ENCODE data around the gene SASH1.

The SASH1 gene

DNA sequence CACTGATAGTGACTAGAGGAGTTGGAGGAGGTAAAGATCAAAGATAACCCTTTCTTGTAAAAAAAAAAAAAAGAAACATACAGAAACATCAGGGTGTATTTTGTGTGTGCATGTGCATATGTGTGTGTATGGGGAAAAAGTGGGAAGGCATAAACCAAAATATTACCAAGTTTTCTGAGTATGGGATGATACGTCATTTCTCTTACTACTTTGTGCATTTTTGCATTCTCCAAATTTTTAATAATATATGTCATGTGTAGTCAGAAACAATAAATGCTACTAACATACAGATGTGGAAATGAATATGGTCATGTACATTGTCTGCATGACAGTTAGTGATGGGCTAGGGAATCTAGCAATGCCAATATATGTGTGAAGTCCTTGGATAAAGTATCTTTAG lies 161.1 kb downstream of the SASH1 start:
- ATAC-seq (ENCODE audit: insufficient read depth, low read depth), result no peak
- H3K27ac ChIP-seq (ENCODE audit: low read length), result no peak overlapping the region

DNA sequence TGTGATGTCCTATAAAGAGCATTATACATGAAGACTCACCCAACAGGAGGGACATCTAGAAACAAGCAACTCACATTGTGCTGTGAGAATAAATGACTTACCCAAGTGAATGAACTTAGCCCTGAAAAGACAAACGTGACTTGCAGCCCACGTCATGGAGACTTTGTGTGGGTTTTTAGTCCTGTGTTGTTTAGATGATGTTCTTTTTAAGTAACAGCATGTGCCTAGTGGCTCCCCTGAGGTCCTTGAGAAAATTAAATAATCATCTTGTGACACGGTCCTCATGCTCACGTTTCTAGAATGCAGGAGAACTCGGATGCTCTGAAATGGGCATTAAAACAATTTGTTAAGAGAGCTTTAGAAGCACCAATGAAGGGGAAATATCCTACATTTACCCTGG lies 165.1 kb downstream of the SASH1 start:
- H4K20me1 ChIP-seq (ENCODE audit: insufficient read depth, low read length), result no peaks in the 10 kb centered on the region
- no peak for DNase-seq
- no peak overlapping the region for H3K27ac ChIP-seq (ENCODE audit: low read length)
- no peak overlapping the region for H3K9ac ChIP-seq (ENCODE audit: low read depth, low read length)
- H3K27me3 ChIP-seq (ENCODE audit: insufficient read depth, low read length, poor library complexity), result peaks cover 23% of the 10 kb centered on the region
- H3K36me3 ChIP-seq (ENCODE audit: insufficient read depth, low read length), result no peaks in the 10 kb centered on the region
- no peaks in the 10 kb centered on the region for H3K79me2 ChIP-seq (ENCODE audit: insufficient read depth, low read length)
- H3K4me2 ChIP-seq (ENCODE audit: insufficient read depth, low read length), result no peak overlapping the region
- ATAC-seq (ENCODE audit: insufficient read depth, low read depth), result no peak
- H3K4me1 ChIP-seq (ENCODE audit: insufficient read depth, low read length), result no peaks in the 10 kb centered on the region
- TF ChIP-seq EZH2 (IDR thresholded peaks at IDR 0.05; ENCODE audit: borderline replicate concordance, low read depth, low read length, severe bottlenecking) (no peak), CTCF (IDR thresholded peaks at IDR 0.05; ENCODE audit: borderline replicate concordance, extremely low read depth, low read length, poor library complexity, severe bottlenecking) (no peak)
- H2AFZ ChIP-seq (ENCODE audit: low read depth, low read length), result no peak overlapping the region
- H3K9me3 ChIP-seq (ENCODE audit: insufficient read depth, low read length, severe bottlenecking), result no peaks in the 10 kb centered on the region
- H3K4me3 ChIP-seq (ENCODE audit: low read depth in 1 of 2, low read length in 2 of 2), result no peak overlapping the region

More for the DNA sequence above, 161.1 kb downstream of the SASH1 start:
- Histone ChIP-seq H4K20me1 (ENCODE audit: insufficient read depth, low read length) (no peaks in the 10 kb centered on the region), H3K27me3 (ENCODE audit: insufficient read depth, low read length, poor library complexity) (peaks cover 9% of the 10 kb centered on the region), H3K9ac (ENCODE audit: low read depth, low read length) (no peak overlapping the region), H3K4me3 (ENCODE audit: low read depth in 1 of 2, low read length in 2 of 2) (no peak overlapping the region), H3K79me2 (ENCODE audit: insufficient read depth, low read length) (no peaks in the 10 kb centered on the region), H3K9me3 (ENCODE audit: insufficient read depth, low read length, severe bottlenecking) (no peaks in the 10 kb centered on the region), H3K36me3 (ENCODE audit: insufficient read depth, low read length) (no peaks in the 10 kb centered on the region), H3K4me2 (ENCODE audit: insufficient read depth, low read length) (no peak overlapping the region), H2AFZ (ENCODE audit: low read depth, low read length) (no peak overlapping the region), H3K4me1 (ENCODE audit: insufficient read depth, low read length) (no peaks in the 10 kb centered on the region)
- TF ChIP-seq EZH2 (IDR thresholded peaks at IDR 0.05; ENCODE audit: borderline replicate concordance, low read depth, low read length, severe bottlenecking) (no peak), CTCF (IDR thresholded peaks at IDR 0.05; ENCODE audit: borderline replicate concordance, extremely low read depth, low read length, poor library complexity, severe bottlenecking) (no peak)
- DNase-seq, result no peak

DNA sequence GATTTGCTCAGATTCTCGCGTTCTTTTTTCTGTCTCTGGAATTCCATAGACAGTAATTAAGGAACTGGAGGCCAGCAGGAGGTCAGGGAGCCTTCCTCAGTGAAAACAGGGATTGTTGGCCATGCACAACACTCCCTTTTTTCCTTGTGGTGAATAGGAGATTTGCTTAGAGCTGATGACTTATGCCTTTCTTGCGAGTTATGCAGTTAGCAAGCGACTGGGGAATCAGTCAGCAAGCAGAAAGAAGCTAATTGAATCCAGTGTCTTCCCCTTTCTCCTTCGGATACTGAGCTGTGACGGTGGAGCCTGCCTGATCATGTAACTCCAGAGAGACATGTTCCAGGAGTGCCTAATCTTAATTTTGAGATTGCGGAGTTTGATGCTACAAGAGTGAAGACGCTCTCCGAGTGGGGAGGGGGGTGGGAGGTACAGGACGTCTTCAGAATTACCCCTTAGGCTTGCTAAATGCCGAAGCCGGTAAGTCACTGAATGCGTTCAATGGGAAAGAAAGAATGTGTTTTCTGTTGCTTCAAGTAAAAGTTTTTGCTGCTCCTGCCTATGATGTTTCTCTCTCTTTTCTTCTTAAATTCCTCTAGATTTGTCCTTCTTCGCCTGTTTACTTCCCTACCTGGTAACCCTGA lies 165.9 kb downstream of the SASH1 start:
- no peak overlapping the region for H3K4me3 ChIP-seq (ENCODE audit: low read depth in 1 of 2, low read length in 2 of 2)
- peaks cover 23% of the 10 kb centered on the region for H3K27me3 ChIP-seq (ENCODE audit: insufficient read depth, low read length, poor library complexity)
- ATAC-seq (ENCODE audit: insufficient read depth, low read depth), result no peak
- no peak overlapping the region for H2AFZ ChIP-seq (ENCODE audit: low read depth, low read length)
- DNase-seq, result no peak
- no peak overlapping the region for H3K27ac ChIP-seq (ENCODE audit: low read length)
- H3K9ac ChIP-seq (ENCODE audit: low read depth, low read length), result no peak overlapping the region
- H3K36me3 ChIP-seq (ENCODE audit: insufficient read depth, low read length), result no peaks in the 10 kb centered on the region
- TF ChIP-seq EZH2 (IDR thresholded peaks at IDR 0.05; ENCODE audit: borderline replicate concordance, low read depth, low read length, severe bottlenecking) (no peak), CTCF (IDR thresholded peaks at IDR 0.05; ENCODE audit: borderline replicate concordance, extremely low read depth, low read length, poor library complexity, severe bottlenecking) (no peak)
- H3K4me1 ChIP-seq (ENCODE audit: insufficient read depth, low read length), result no peaks in the 10 kb centered on the region
- H3K4me2 ChIP-seq (ENCODE audit: insufficient read depth, low read length), result no peak overlapping the region
- H3K9me3 ChIP-seq (ENCODE audit: insufficient read depth, low read length, severe bottlenecking), result no peaks in the 10 kb centered on the region
- H4K20me1 ChIP-seq (ENCODE audit: insufficient read depth, low read length), result no peaks in the 10 kb centered on the region
- no peaks in the 10 kb centered on the region for H3K79me2 ChIP-seq (ENCODE audit: insufficient read depth, low read length)
